Thyroid gland (tissue), 4 donors: ENCODE results near the gene KCTD18.

Experiments
- POLR2A ChIP-seq, 2 donors: fragments of 450-650 bp; IDR thresholded peaks; one replicate each; pipeline ENCODE4 v1.6.1; 2017; ENCODE audit warnings: antibody characterized with exemption in 2 of 2, mild to moderate bottlenecking in 2 of 2, moderate library complexity in 1 of 2
- TF ChIP-seq, protein P1 (sequence below), 6 experiments: fragments of 200-600 bp in 3 of 6; fragments of 450-650 bp in 3 of 6; sonication (generic) in 3 of 6; IDR thresholded peaks; one replicate each; pipeline ENCODE4 v1.5.1; 2016 to 2019; ENCODE audit warnings: antibody characterized with exemption in 6 of 6, mild to moderate bottlenecking in 2 of 6, inconsistent platforms in 1 of 6, moderate library complexity in 1 of 6

DNA sequence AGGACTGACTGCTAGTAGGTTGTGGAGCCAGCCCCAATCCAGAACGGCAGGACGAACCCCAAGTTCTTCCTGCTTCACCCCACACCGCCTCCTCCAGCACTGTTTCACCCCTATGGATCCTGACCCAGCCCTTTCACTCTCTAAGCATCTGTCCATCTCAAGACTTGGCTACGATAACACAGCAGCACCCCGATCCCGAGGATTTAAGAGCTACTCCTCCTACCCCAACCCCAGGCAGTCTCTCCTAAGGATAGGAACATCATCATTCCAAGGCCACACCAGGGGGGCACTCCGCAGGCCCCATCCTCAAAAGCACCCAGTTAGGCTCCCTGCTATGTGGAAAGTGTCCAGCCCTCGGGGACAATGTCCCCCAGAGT is 645 bp downstream of the KCTD18 start:
- TF ChIP-seq POLR2A (IDR thresholded peaks at IDR 0.05): no peak
- TF ChIP-seq, protein P1, sequence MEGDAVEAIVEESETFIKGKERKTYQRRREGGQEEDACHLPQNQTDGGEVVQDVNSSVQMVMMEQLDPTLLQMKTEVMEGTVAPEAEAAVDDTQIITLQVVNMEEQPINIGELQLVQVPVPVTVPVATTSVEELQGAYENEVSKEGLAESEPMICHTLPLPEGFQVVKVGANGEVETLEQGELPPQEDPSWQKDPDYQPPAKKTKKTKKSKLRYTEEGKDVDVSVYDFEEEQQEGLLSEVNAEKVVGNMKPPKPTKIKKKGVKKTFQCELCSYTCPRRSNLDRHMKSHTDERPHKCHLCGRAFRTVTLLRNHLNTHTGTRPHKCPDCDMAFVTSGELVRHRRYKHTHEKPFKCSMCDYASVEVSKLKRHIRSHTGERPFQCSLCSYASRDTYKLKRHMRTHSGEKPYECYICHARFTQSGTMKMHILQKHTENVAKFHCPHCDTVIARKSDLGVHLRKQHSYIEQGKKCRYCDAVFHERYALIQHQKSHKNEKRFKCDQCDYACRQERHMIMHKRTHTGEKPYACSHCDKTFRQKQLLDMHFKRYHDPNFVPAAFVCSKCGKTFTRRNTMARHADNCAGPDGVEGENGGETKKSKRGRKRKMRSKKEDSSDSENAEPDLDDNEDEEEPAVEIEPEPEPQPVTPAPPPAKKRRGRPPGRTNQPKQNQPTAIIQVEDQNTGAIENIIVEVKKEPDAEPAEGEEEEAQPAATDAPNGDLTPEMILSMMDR (IDR thresholded peaks at IDR 0.05): no peak
